Stomach (tissue), 4 donors: ENCODE results near the gene THTPA.

Experiments used
- CTCF ChIP-seq, 7 experiments: fragments of 450-650 bp in 4 of 7; fragments of 200-600 bp in 3 of 7; sonication (generic) in 3 of 7; IDR thresholded peaks; one replicate each; pipeline ENCODE4 v1.5.1; 2016 to 2019; ENCODE audit warnings: antibody characterized with exemption in 7 of 7, control low read depth in 2 of 7, mild to moderate bottlenecking in 1 of 7
- POLR2AphosphoS5 ChIP-seq, 3 donors: sonication (generic); formaldehyde crosslinking; IDR thresholded peaks; one replicate each; pipeline ENCODE4 v1.6.1; 2016; ENCODE audit warnings: antibody characterized with exemption in 3 of 3

GRCh38 chr14:23604148-23604547 lies 48.1 kb downstream of the THTPA start:
- TF ChIP-seq CTCF (IDR thresholded peaks at IDR 0.05) (no peak), POLR2AphosphoS5 (IDR thresholded peaks at IDR 0.05) (no peak)
